ENCODE data around the gene ESPN.

GRCh38 chr1:6396998-6397397 lies 27.6 kb upstream of the ESPN start:
- TF ChIP-seq POLR2A (IDR thresholded peaks at IDR 0.05) (no peak), CTCF (IDR thresholded peaks at IDR 0.05) (no peak), EP300 (IDR thresholded peaks at IDR 0.05) (no peak), POLR2AphosphoS5 (IDR thresholded peaks at IDR 0.05) (no peak)

Measured in gastroesophageal sphincter (tissue), 3 donors.